IPS-NIHi11 (cell line): ENCODE results near the gene COPB2.

Source experiments
- DNase-seq: peaks from one replicate; pipeline ENCODE4 v3.0.0; 2012; ENCODE audit warnings: mixed read lengths, low spot score

The COPB2 gene

DNA sequence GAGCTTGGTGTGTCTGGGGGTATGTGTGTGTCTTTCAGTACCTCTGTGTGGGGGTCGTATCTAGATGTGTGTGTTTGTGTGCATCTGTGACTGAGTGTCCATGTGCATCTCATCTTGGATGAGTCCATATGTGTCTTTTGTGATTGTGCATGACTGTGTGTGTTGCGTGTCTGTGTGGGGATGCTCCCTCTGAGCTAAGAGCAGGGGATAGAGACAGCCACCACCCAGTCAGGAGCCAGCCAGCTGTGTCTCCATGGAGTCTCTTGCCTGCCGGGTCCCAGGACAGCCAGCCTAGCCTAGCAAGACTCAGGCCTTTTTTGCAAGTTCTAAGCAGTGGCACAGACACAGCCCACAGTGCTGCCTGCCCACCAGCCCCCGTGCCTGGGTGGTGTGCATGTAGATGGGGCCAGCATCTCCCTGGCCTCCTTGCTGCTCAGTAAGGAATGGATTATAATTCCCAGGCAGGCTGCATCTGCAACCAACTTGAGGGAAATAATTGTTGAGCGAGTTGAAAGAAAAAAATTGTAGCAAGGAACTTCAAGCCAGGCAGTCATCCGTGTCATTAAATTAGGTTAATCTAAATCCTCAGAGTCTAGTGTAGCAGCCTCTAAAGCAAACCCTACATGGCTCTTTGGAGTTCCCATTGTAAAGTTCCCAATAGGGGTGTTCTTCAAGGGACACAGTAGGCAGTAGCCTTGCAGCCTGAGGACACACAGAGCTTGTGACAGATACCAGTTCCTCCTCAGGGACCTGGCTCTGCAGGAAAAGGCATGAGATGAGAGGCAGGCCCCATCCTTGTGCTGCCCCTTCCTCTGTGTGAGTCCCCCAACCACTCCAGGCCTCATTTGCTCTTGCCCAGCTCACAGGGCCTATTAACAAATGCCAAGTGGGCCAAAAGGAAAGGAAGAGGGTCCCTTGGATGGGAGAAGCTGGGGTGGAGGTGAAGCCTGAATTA is 81.6 kb downstream of the COPB2 start:
- no peak for DNase-seq
